IPS-15b (cell line): ENCODE results near the gene IPCEF1.

Experiments
- H3K27me3 ChIP-seq: one replicate; pipeline ENCODE4 v1.6.1; 2013; ENCODE audit warnings: low read length; ENCODE audit not compliant: control insufficient read depth, insufficient read depth
- H3K36me3 ChIP-seq: one replicate; pipeline ENCODE4 v1.6.1; 2013; ENCODE audit warnings: low read length; ENCODE audit not compliant: control insufficient read depth, insufficient read depth
- H3K4me1 ChIP-seq: one replicate; pipeline ENCODE4 v1.6.1; 2013; ENCODE audit warnings: mild to moderate bottlenecking, low read length; ENCODE audit not compliant: control insufficient read depth, insufficient read depth
- H3K4me3 ChIP-seq: one replicate; pipeline ENCODE4 v1.5.1; 2013; ENCODE audit warnings: low read depth, low read length
- H3K9ac ChIP-seq: one replicate; pipeline ENCODE4 v1.6.1; 2013; ENCODE audit warnings: low read depth, mild to moderate bottlenecking, low read length
- H3K9me3 ChIP-seq: one replicate; pipeline ENCODE4 v1.6.1; 2013; ENCODE audit warnings: mild to moderate bottlenecking, low read length; ENCODE audit not compliant: control insufficient read depth, insufficient read depth

The IPCEF1 gene

DNA sequence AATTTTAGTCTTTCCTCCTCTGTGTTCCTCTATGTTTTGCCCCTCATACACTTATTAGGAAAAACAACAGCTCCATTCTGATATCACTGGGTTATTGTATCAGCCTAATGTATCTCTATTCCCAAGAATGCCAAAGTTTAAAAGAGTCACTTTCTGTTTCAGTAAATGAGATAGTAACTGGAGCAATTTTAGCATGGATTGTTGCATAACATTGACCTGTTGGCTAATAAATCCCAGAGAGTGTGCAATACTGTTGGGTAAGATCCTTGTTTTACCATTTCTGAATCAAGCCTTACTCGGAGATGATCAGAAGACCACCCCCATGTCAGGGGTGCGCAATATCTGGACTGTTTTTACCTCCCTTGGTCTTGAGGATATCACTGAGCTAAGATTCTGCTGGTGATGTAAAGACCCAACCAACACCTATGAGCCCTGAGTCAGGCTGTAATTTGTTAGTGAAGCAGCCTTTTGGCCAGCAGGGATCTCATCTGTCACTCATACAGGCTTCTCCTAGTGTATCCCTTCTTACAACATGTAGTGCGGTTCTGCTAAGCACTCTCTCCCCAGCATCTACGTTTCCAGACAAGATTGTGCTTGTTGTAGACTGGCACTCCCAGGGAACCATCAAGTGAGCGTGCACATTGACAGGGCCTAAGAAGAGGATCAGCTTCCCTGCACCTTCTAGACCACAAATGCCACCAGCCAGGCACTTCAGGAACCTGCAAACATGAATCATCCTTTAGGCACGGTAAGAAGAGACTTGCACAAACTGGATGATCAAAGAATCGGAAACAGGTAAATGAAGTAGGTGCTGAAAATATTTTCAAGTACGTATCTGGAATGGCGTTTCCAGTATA lies 11.5 kb upstream of the IPCEF1 start:
- Histone ChIP-seq H3K27me3 (no peaks in the 10 kb centered on the region), H3K36me3 (no peaks in the 10 kb centered on the region)

DNA sequence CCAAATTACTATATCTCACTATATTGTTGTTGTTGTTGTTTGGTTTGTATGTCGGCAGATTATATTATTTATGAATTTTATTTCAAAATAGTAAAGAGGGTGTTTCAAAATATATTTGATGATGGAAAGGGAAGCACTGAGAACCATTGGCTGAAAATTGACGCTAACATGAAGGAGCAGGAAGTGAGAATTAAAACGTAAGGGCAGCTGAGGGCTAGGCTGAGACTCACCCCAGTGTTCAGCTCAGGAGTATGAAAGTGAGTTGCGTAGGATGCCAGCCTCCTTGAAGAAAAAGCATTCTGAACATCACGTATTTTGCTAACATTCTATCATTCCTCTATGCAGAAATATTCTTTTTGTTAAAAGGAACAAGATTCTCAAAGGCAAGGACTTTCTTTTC lies 10.7 kb upstream of the IPCEF1 start:
- H3K36me3 ChIP-seq: no peaks in the 10 kb centered on the region
- H3K9me3 ChIP-seq: no peaks in the 10 kb centered on the region
- no peak overlapping the region for H3K9ac ChIP-seq
- H3K27me3 ChIP-seq: no peaks in the 10 kb centered on the region
- H3K4me1 ChIP-seq: no peaks in the 10 kb centered on the region
- no peak overlapping the region for H3K4me3 ChIP-seq

More for the DNA sequence above, 11.5 kb upstream of the IPCEF1 start:
- no peaks in the 10 kb centered on the region for H3K4me1 ChIP-seq
- H3K9me3 ChIP-seq: no peaks in the 10 kb centered on the region
- H3K4me3 ChIP-seq: no peak overlapping the region
- no peak overlapping the region for H3K9ac ChIP-seq

DNA sequence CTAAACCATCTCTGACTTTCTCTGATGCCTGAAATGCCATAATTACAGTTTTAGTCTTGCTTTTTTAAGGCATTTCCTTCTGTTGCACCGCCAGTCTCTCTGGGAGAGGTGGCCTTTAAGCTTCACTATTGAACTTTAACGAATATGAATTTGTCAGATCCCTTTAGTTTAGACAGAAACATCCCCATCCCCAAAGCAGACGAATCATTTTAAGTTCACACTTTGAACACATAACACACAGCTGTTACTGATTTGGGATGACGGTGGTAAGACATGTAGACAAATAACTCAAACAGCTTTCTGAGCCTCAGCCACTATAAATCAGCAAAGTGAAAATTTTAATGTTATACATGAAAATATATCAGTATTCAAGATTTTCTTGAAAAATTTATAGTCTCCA lies 7.2 kb upstream of the IPCEF1 start:
- H3K9me3 ChIP-seq: no peaks in the 10 kb centered on the region
- H3K27me3 ChIP-seq: no peaks in the 10 kb centered on the region
- H3K9ac ChIP-seq: no peak overlapping the region
- H3K36me3 ChIP-seq: no peaks in the 10 kb centered on the region
- H3K4me1 ChIP-seq: no peaks in the 10 kb centered on the region
- no peak overlapping the region for H3K4me3 ChIP-seq

DNA sequence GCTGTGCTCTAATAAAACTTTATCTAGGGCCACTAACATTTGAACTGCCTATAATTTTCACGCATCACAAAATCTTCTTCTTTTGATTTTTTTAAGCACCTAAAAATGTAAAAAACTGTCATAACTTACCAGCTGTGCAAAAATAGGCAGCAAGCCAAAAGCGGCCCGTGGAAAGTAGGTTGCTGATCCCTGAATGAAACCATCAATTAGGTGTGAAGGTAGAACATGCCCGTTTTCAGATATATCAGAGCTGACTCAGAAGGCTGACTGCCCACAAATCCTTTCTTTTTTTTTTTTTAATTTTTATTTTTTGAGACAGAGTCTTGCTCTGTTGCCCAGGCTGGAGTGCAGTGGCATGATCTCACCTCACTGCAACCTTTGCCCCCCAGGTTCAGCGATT lies 4.9 kb upstream of the IPCEF1 start:
- H3K9ac ChIP-seq: no peak overlapping the region
- no peaks in the 10 kb centered on the region for H3K9me3 ChIP-seq
- no peaks in the 10 kb centered on the region for H3K4me1 ChIP-seq

DNA sequence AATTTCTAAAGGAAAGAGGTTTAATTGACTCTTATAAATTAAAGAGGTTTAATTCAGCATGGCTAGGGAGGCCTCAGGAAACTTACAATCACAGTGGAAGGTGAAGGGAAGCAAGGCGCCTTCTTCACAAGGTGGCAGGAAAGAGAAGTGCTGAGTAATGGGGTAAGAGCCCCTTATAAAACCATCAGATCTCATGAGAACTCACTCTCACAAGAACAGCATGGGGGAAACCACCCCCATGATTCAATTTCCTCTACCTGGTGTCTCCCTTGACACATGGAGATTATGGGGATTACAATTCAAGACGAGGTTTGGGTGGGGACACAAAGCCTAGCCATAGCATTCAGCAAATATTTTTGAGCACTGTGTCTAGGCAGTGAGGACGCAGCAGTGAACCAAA lies 3.9 kb upstream of the IPCEF1 start:
- Histone ChIP-seq H3K4me3 (no peak overlapping the region), H3K27me3 (no peaks in the 10 kb centered on the region), H3K36me3 (no peaks in the 10 kb centered on the region), H3K9me3 (no peaks in the 10 kb centered on the region), H3K9ac (no peak overlapping the region), H3K4me1 (no peaks in the 10 kb centered on the region)

More for the DNA sequence above, 4.9 kb upstream of the IPCEF1 start:
- H3K36me3 ChIP-seq: no peaks in the 10 kb centered on the region
- H3K27me3 ChIP-seq: no peaks in the 10 kb centered on the region
- no peak overlapping the region for H3K4me3 ChIP-seq

DNA sequence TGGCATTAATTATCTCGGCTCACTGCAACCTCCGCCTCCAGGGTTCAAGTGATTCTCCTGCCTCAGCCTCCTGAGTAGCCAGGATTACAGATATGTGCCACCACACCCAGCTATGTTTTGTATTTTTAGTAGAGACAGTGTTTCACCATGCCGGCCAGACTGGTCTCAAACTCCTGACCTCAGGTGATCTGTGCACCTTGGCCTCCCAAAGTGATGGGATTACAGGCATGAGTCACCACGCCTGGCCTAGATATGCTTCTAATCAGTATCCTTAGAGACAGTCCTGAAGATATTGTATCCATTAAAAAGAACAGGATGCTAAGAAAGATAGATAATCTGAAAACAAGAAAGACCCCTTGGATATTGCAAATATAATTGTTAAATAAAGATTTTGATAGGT lies 3.1 kb upstream of the IPCEF1 start:
- no peaks in the 10 kb centered on the region for H3K36me3 ChIP-seq
- H3K9me3 ChIP-seq: no peaks in the 10 kb centered on the region
- H3K27me3 ChIP-seq: no peaks in the 10 kb centered on the region

DNA sequence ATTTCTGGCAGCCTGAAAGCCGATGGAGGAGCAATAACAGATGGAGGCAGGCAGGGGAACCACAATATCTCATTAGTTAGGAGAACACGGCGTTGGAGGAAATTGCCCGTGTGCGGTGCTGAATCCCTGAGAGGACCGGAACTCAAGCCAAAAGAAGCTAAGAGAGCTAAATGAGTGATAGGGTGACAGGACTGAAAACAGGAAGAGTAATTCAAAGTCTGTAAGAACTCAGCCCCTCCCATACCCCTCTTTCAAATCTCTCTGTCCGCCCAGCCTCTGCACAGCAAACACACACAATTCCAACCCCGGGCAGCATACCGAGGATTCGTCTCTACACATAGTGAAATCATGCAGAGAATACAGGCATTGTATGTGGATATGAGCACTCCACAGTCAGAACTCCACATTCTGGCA lies 2.6 kb upstream of the IPCEF1 start:
- Histone ChIP-seq H3K9me3 (no peaks in the 10 kb centered on the region), H3K4me1 (no peaks in the 10 kb centered on the region), H3K9ac (no peak overlapping the region), H3K27me3 (no peaks in the 10 kb centered on the region), H3K4me3 (no peak overlapping the region), H3K36me3 (no peaks in the 10 kb centered on the region)

More for the DNA sequence above, 3.1 kb upstream of the IPCEF1 start:
- H3K4me3 ChIP-seq: no peak overlapping the region
- H3K9ac ChIP-seq: no peak overlapping the region
- H3K4me1 ChIP-seq: no peaks in the 10 kb centered on the region

DNA sequence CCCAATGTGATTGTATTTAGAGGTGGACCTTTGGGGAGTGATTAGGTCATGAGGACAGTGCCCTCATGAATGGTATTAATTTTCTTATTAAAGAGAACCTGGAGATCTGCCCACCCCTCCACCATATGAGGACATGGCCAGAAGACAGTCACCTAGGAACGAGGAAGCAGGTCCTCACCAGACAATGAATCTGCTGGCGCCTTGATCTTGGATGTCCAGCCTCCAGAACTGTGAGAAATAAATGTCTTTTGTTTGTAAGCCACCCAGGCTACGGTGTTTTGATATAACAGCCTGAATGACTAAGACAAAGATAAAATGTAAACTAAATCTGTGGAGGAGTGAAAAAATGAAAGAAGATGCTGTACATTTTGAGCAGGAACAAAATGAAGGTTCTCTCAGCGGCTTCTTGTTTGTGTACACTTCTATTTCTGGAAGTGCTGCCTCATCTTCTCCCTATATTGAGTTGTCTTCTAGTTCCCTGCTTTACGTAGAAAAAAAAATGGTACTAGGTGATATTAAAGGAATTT lies 1.5 kb upstream of the IPCEF1 start:
- Histone ChIP-seq H3K9me3 (no peaks in the 10 kb centered on the region), H3K27me3 (no peaks in the 10 kb centered on the region), H3K4me1 (no peaks in the 10 kb centered on the region), H3K4me3 (no peak overlapping the region), H3K36me3 (no peaks in the 10 kb centered on the region), H3K9ac (no peak overlapping the region)

DNA sequence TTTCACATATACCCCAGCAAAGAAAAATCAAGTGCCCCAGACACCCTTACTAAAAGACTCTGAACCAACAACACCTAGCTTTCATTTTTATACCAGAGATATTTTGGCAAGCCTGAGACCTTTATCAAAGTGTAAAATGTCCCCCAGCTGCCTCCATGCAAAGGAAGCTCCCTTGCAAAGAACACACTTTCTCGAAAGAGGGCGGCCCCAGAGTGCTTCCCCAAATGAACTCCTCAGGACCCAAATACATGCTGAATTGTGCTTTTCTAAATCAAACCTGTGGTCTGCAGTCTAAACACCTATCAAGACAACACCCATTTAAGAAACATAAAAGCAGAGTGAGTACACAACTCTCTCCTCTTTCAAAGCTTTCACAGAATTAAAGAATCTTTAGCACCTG lies 490 bp downstream of the IPCEF1 start:
- Histone ChIP-seq H3K9ac (no peak overlapping the region), H3K4me3 (no peak overlapping the region), H3K4me1 (no peaks in the 10 kb centered on the region), H3K36me3 (no peaks in the 10 kb centered on the region), H3K27me3 (no peaks in the 10 kb centered on the region), H3K9me3 (no peaks in the 10 kb centered on the region)

DNA sequence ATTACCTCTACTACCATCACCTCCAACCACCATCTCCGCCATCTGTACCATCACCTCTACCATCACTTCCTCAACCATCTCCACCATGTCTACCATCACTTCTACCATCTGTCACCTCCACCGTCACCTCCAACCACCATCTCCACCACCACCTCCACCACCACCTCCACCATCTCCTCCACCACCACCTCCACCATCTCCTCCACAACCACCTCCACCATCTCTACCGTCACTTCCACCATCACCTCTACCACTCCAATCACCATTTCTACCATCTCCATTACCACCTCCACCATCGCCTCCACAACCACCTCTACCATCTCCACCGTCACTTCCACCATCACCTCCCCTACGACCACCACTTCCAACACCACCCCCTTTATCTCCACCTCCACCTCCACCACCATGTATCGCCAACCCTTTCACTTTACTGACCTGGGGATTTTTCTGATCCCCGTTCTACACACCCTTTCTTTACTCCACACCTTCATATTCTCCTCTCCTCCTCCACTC lies 2.3 kb downstream of the IPCEF1 start:
- no peak overlapping the region for H3K4me3 ChIP-seq
- no peak overlapping the region for H3K9ac ChIP-seq
- no peaks in the 10 kb centered on the region for H3K27me3 ChIP-seq
- H3K9me3 ChIP-seq: no peaks in the 10 kb centered on the region
- H3K4me1 ChIP-seq: no peaks in the 10 kb centered on the region
- no peaks in the 10 kb centered on the region for H3K36me3 ChIP-seq

DNA sequence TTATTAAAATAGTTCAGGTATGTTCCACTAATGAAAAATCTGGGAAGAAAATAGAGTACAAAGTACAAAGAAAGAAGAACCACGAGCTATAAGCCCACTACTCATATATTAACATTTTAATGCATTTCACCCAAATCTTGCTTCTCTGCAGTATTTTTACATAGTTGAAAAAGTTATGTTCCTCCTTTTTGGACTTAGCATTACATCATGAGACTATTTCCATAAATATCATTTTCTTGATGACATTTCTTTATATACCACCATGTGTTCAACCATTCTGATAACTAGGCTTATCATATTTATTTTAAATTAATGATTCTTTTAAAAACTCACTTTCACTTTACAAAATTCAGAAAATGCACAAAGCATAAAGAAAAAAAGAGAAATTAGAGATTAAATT lies 3.0 kb downstream of the IPCEF1 start:
- Histone ChIP-seq H3K4me3 (no peak overlapping the region), H3K9ac (no peak overlapping the region), H3K36me3 (no peaks in the 10 kb centered on the region), H3K9me3 (no peaks in the 10 kb centered on the region), H3K27me3 (no peaks in the 10 kb centered on the region), H3K4me1 (no peaks in the 10 kb centered on the region)
